SKM-1 (cell line): ENCODE results near the gene APBB2.
A peak's percentile ranks its signal among the peaks of the same experiment; 100 is the strongest.
"Not testable (repeated sequence)": the region's sequence is repeated elsewhere in the genome, so short reads cannot be mapped to it uniquely, and the experiment has no call there.

Experiments used
- DNase-seq: peaks from one replicate; lab custom pipeline; 2025; ENCODE audit not compliant: unreplicated experiment; lab: John Stamatoyannopoulos, UW

Gene APBB2

GRCh38 chr4:41029098-41029497, 185.2 kb downstream of the APBB2 start:
- no peak for DNase-seq

GRCh38 chr4:41028392-41029076, 185.8 kb downstream of the APBB2 start:
- no peak for DNase-seq

- no peak for DNase-seq
Measured at GRCh38 chr4:41026971-41027370, 187.4 kb downstream of the APBB2 start.

- no peak for DNase-seq
Measured at GRCh38 chr4:41025824-41026223, 188.5 kb downstream of the APBB2 start.

GRCh38 chr4:41024556-41025491, 189.5 kb downstream of the APBB2 start:
- no peak for DNase-seq

GRCh38 chr4:41022116-41022515, 192.2 kb downstream of the APBB2 start:
- DNase-seq = no peak

GRCh38 chr4:41015016-41015675, 199.2 kb downstream of the APBB2 start:
- DNase-seq = no peak

GRCh38 chr4:41014158-41014557, 200.2 kb downstream of the APBB2 start:
- DNase-seq = no peak

- no peak for DNase-seq
Measured at GRCh38 chr4:41013746-41014145, 200.6 kb downstream of the APBB2 start.

GRCh38 chr4:41012911-41013310, 201.4 kb downstream of the APBB2 start:
- DNase-seq = no peak

GRCh38 chr4:41012293-41012692, 202.0 kb downstream of the APBB2 start:
- no peak for DNase-seq

GRCh38 chr4:41009411-41009810, 204.9 kb downstream of the APBB2 start:
- DNase-seq = no peak

- no peak for DNase-seq
Measured at GRCh38 chr4:41006141-41006540, 208.2 kb downstream of the APBB2 start.

- DNase-seq = no peak
Measured at GRCh38 chr4:41002309-41002708, 212.0 kb downstream of the APBB2 start.

GRCh38 chr4:41000356-41000755, 214.0 kb downstream of the APBB2 start:
- peak; percentile 37 for DNase-seq

GRCh38 chr4:40998675-40999358, 215.5 kb downstream of the APBB2 start:
- no peak for DNase-seq

GRCh38 chr4:40995850-40996249, 218.5 kb downstream of the APBB2 start:
- no peak for DNase-seq

GRCh38 chr4:40994321-40994720, 220.0 kb downstream of the APBB2 start:
- not testable (repeated sequence) for DNase-seq

GRCh38 chr4:40993296-40993693, 221.0 kb downstream of the APBB2 start:
- DNase-seq = not testable (repeated sequence)

GRCh38 chr4:40992472-40993295, 221.7 kb downstream of the APBB2 start:
- peak; percentile 63 for DNase-seq
